A673 (cell line): ENCODE results near the gene SLC16A11. TPM values are rescaled to one million over a fixed set of nuclear protein-coding genes. Genes with fewer than 3 reads are reported as not detected.

Source experiments
- BruUV-seq: library from RNA; stranded (reverse); fragments of 400-500 nt; replicated peaks from 2 replicates; lab custom pipeline; 2021; lab: Mats Ljungman, UMichigan
- CTCF ChIA-PET: fragments of 300-600 bp; sonication (Branson Sonifier 250); formaldehyde crosslinking; loops from one replicate; lab custom pipeline; 2022; ENCODE audit warnings: antibody characterized with exemption; lab: Charles Lee
- POLR2A ChIA-PET: fragments of 300-600 bp; sonication (Branson Sonifier 250); formaldehyde crosslinking; loops from one replicate; lab custom pipeline; 2022; ENCODE audit warnings: antibody characterized with exemption; ENCODE audit not compliant: low non-redundant PET; lab: Charles Lee
- DNase-seq: peaks from one replicate; pipeline ENCODE4 v3.0.0-alpha.2; 2015; ENCODE audit warnings: low spot score
- H3K27ac ChIP-seq: fragments of 200-600 bp; sonication (generic); 2 replicates; pipeline ENCODE4 v1.5.1; 2016; ENCODE audit warnings: mixed run types, low read depth, mild to moderate bottlenecking, mixed read lengths, antibody characterized with exemption, low read length; ENCODE audit not compliant: poor library complexity, severe bottlenecking
- H3K27me3 ChIP-seq: fragments of 200-600 bp; sonication (generic); replicated peaks from 2 replicates; pipeline ENCODE4 v1.6.1; 2017; ENCODE audit warnings: mixed run types, low read depth, mild to moderate bottlenecking, mixed read lengths, antibody characterized with exemption, low read length; ENCODE audit not compliant: insufficient read depth, poor library complexity
- H3K36me3 ChIP-seq: fragments of 200-600 bp; sonication (generic); 2 replicates; pipeline ENCODE4 v1.6.1; 2016; ENCODE audit warnings: mixed run types, mild to moderate bottlenecking, mixed read lengths, antibody characterized with exemption, low read length; ENCODE audit not compliant: insufficient read depth, poor library complexity, severe bottlenecking
- H3K4me1 ChIP-seq: fragments of 200-600 bp; sonication (generic); 2 replicates; pipeline ENCODE4 v1.6.1; 2017; ENCODE audit warnings: mixed run types, mild to moderate bottlenecking, mixed read lengths, antibody characterized with exemption, low read length; ENCODE audit not compliant: insufficient read depth, poor library complexity, severe bottlenecking
- H3K4me3 ChIP-seq: fragments of 200-600 bp; sonication (generic); 2 replicates; pipeline ENCODE4 v1.5.1; 2016; ENCODE audit warnings: low read depth, mixed run types, mild to moderate bottlenecking, mixed read lengths, low read length; ENCODE audit not compliant: poor library complexity, severe bottlenecking
- H3K9me3 ChIP-seq: fragments of 200-600 bp; sonication (generic); 2 replicates; pipeline ENCODE4 v1.6.1; 2016; ENCODE audit warnings: mixed run types, low read depth, mild to moderate bottlenecking, mixed read lengths, antibody characterized with exemption, low read length; ENCODE audit not compliant: poor library complexity, severe bottlenecking
- CTCF ChIP-seq: fragments of 300-800, 200-600 bp; sonication (generic); conservative IDR thresholded peaks from 2 replicates; pipeline ENCODE4 v1.5.1; 2017; ENCODE audit warnings: low read depth, mild to moderate bottlenecking, antibody characterized with exemption, low read length, moderate library complexity, mixed read lengths
- EZH2 ChIP-seq: fragments of 200-600 bp; sonication (generic); IDR thresholded peaks from 2 replicates; pipeline ENCODE4 v1.6.1; 2017; ENCODE audit warnings: borderline replicate concordance, low read depth, mild to moderate bottlenecking, mixed read lengths, antibody characterized with exemption, low read length; ENCODE audit not compliant: poor library complexity, severe bottlenecking
- intact Hi-C: fragments of 100-400 bp; cut with micrococcal nuclease; formaldehyde crosslinking; loops from one replicate; pipeline ENCODE4 v1.10.0; 2022; ENCODE audit not compliant: unreplicated experiment
- total RNA-seq: library from RNA; stranded (reverse); gene quantifications from 2 replicates; pipeline ENCODE4 v1.2.3, GENCODE V29; 2021

Gene SLC16A11
- total RNA-seq, 1 experiment from 2014 or later, result 0.47 TPM

DNA sequence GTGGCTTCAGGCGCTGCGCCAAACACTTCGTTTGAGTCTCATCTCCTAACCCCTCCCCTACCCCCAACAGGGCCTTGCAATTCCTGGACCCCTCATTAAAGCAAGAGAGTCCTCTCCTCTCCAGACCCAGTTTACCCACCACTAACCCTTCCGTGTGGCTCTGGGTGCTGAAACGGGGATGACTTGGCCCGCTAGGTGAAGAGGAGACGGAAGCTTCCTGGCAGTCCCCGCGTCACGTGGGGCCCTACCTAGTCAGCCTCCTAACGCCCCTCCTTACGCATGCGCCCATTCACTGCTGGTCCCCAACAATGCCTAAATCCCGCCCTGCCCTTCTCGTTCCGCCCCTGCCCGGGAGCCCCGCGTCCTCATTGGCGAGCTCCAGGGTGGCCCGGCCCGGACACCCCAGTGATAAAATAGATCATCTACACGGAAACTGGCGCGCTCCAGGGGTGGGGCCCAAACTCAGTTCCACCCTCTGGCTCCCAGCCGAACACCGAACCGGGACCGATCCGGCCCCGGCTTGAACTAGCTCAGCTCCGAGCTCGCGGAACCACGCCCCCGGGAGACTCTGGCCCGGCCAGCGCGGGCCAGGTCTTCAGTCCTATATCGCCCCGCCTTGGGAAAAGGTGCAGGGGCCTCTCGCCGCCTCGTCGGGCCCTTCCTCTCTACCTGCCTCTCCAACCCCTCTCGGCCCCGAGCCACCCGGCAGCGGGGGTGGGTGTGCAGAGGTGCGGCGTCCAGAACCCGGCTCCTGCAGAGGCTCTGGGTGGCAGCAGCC lies 8.1 kb downstream of the SLC16A11 start, which contains the start of gene SLC16A13:
Gene SLC16A13, plus strand, starts transcription at position 425 of the 778 bp plus-strand sequence. CDS start 368 bp downstream, outside the sequence.
- POLR2A ChIA-PET, result interaction anchor here (0.6 to 0.7 kb wide), 2 partner anchors 98 to 105 kb away, joined by 3 to 8 read pairs; no protein-coding TSS in a partner anchor
- intact Hi-C loops, result no loop called here
- DNase-seq, result peak; percentile 98
- TF ChIP-seq CTCF, result no peak
- Histone ChIP-seq H3K27ac (peak within 1 kb of the TSS; percentile 84), H3K36me3 (no peaks in the 10 kb centered on the region), H3K9me3 (no peaks in the 10 kb centered on the region), H3K4me1 (peaks cover 11% of the 10 kb centered on the region), H3K27me3 (no peaks in the 10 kb centered on the region), H3K4me3 (peak within 1 kb of the TSS; percentile 76)
- no TSS peak for BruUV-seq
- CTCF ChIA-PET, result interaction anchor here (0.6 to 1.5 kb wide), 5 partner anchors 10 to 178 kb away, joined by 3 to 9 read pairs (median 3); no protein-coding TSS in a partner anchor

- ChIA-PET POLR2A (no interaction called here), CTCF (interaction anchor here (0.6 to 1.5 kb wide), 3 partner anchors 10 to 142 kb away, joined by 3 to 9 read pairs (median 5); no protein-coding TSS in a partner anchor)
- H3K4me1 ChIP-seq, result peaks cover 11% of the 10 kb centered on the region
- H3K27ac ChIP-seq, result peak overlapping the region; percentile 84
- peak overlapping the region; percentile 76 for H3K4me3 ChIP-seq
- H3K27me3 ChIP-seq, result no peaks in the 10 kb centered on the region
- no peak for DNase-seq
- H3K9me3 ChIP-seq, result no peaks in the 10 kb centered on the region
- intact Hi-C loops, result no loop called here
- BruUV-seq, result TSS peak; percentile 94
- H3K36me3 ChIP-seq, result no peaks in the 10 kb centered on the region
- TF ChIP-seq CTCF (no peak), EZH2 (no peak)
These were observed 8.8 kb downstream of the SLC16A11 start for GRCh38 chr17:7034955-7035590.

- Histone ChIP-seq H3K27me3 (no peaks in the 10 kb centered on the region), H3K36me3 (no peaks in the 10 kb centered on the region), H3K4me3 (no peak overlapping the region), H3K27ac (peak overlapping the region; percentile 29), H3K9me3 (no peaks in the 10 kb centered on the region), H3K4me1 (peaks cover 7% of the 10 kb centered on the region)
- TF ChIP-seq EZH2 (no peak), CTCF (no peak)
- ChIA-PET POLR2A (no interaction called here), CTCF (no interaction called here)
- intact Hi-C loops, result no loop called here
- DNase-seq, result no peak
- BruUV-seq, result no TSS peak
These were observed 14.2 kb downstream of the SLC16A11 start for GRCh38 chr17:7029659-7030058.
